Hematopoietic multipotent progenitor cell treated with erythropoietin and hydrocortisone succinate and interleukin-3 and kit ligand, for 6 days (in vitro differentiated cells): ENCODE results near the gene NBL1.

Experiments
- DNase-seq: peaks from one replicate; pipeline ENCODE4 v3.0.0-alpha.2; 2015

The NBL1 gene

GRCh38 chr1:19672237-19672636 lies 28.1 kb downstream of the NBL1 start:
- DNase-seq = no peak

GRCh38 chr1:19675797-19676196 lies 31.7 kb downstream of the NBL1 start:
- no peak for DNase-seq

- peak; percentile 82 for DNase-seq
These were observed 32.4 kb downstream of the NBL1 start for GRCh38 chr1:19676438-19676922.

- no peak for DNase-seq
These were observed 34.4 kb downstream of the NBL1 start for GRCh38 chr1:19678493-19678892.

GRCh38 chr1:19678931-19679453 lies 34.9 kb downstream of the NBL1 start:
- DNase-seq = no peak

- no peak for DNase-seq
These were observed 35.6 kb downstream of the NBL1 start for GRCh38 chr1:19679691-19680090.

- no peak for DNase-seq
These were observed 36.5 kb downstream of the NBL1 start for GRCh38 chr1:19680644-19681043.

- DNase-seq = no peak
These were observed 38.1 kb downstream of the NBL1 start for GRCh38 chr1:19682257-19682656.

GRCh38 chr1:19682901-19683300 lies 38.8 kb downstream of the NBL1 start:
- DNase-seq = no peak

GRCh38 chr1:19683351-19683750 lies 39.2 kb downstream of the NBL1 start:
- no peak for DNase-seq

GRCh38 chr1:19684677-19685076 lies 40.6 kb downstream of the NBL1 start:
- DNase-seq = no peak

GRCh38 chr1:19685994-19686393 lies 41.9 kb downstream of the NBL1 start:
- no peak for DNase-seq

- no peak for DNase-seq
These were observed 43.3 kb downstream of the NBL1 start for GRCh38 chr1:19687414-19687813.

- peak; percentile 14 for DNase-seq
These were observed 44.1 kb downstream of the NBL1 start for GRCh38 chr1:19688041-19688842.

GRCh38 chr1:19689085-19689757 lies 45.1 kb downstream of the NBL1 start:
- no peak for DNase-seq

GRCh38 chr1:19689856-19690255 lies 45.7 kb downstream of the NBL1 start:
- no peak for DNase-seq

GRCh38 chr1:19690342-19690741 lies 46.2 kb downstream of the NBL1 start:
- DNase-seq = no peak

- no peak for DNase-seq
These were observed 50.2 kb downstream of the NBL1 start for GRCh38 chr1:19694298-19694697.

GRCh38 chr1:19695772-19696171 lies 51.7 kb downstream of the NBL1 start:
- no peak for DNase-seq

GRCh38 chr1:19696820-19697219 lies 52.7 kb downstream of the NBL1 start:
- DNase-seq = no peak

GRCh38 chr1:19698181-19698580 lies 54.1 kb downstream of the NBL1 start:
- DNase-seq = no peak

- no peak for DNase-seq
These were observed 56.1 kb downstream of the NBL1 start for GRCh38 chr1:19700079-19700777.

GRCh38 chr1:19703280-19703679 lies 59.2 kb downstream of the NBL1 start:
- no peak for DNase-seq
